Endodermal cell (in vitro differentiated cells): Measurements from ENCODE around the gene RETREG1. TPM values are rescaled to one million over a fixed set of nuclear protein-coding genes. Genes with fewer than 3 reads are reported as not detected.

ENCODE experiments used
- DNase-seq: peaks from one replicate; pipeline ENCODE4 v3.0.0-alpha.2; 2017
- H3K27ac ChIP-seq: 2 replicates; pipeline ENCODE4 v1.5.1; 2013; ENCODE audit warnings: mild to moderate bottlenecking, low read depth, low read length, moderate library complexity
- H3K27me3 ChIP-seq: 2 replicates; pipeline ENCODE4 v1.6.1; 2013; ENCODE audit warnings: mild to moderate bottlenecking, low read length, moderate library complexity; ENCODE audit not compliant: insufficient read depth, control insufficient read depth, poor library complexity, severe bottlenecking
- H3K36me3 ChIP-seq: 2 replicates; pipeline ENCODE4 v1.7.0; 2013; ENCODE audit warnings: mild to moderate bottlenecking, low read length, moderate library complexity; ENCODE audit not compliant: control insufficient read depth, insufficient read depth
- H3K4me1 ChIP-seq: one replicate; pipeline ENCODE4 v1.7.0; 2013; ENCODE audit warnings: low read length; ENCODE audit not compliant: control insufficient read depth, insufficient read depth
- H3K4me3 ChIP-seq: 2 replicates; pipeline ENCODE4 v1.5.1; 2013; ENCODE audit warnings: mild to moderate bottlenecking, low read length, moderate library complexity
- H3K9ac ChIP-seq: 2 replicates; pipeline ENCODE4 v1.6.1; 2013; ENCODE audit warnings: mild to moderate bottlenecking, low read length, moderate library complexity; ENCODE audit not compliant: poor library complexity, severe bottlenecking; ENCODE audit errors: extremely low read depth
- H3K9me3 ChIP-seq: 2 replicates; pipeline ENCODE4 v1.6.1; 2013; ENCODE audit warnings: mild to moderate bottlenecking, low read length, moderate library complexity; ENCODE audit not compliant: control insufficient read depth
- H3K27ac Mint-ChIP-seq: 2 replicates; pipeline ENCODE4 v1.8.0; 2020; ENCODE audit warnings: mixed read lengths
- H3K27me3 Mint-ChIP-seq: 2 replicates; pipeline ENCODE4 v1.8.0; 2021; ENCODE audit warnings: mild to moderate bottlenecking, mixed read lengths; ENCODE audit not compliant: insufficient read depth
- H3K36me3 Mint-ChIP-seq: 2 replicates; pipeline ENCODE4 v1.8.0; 2020; ENCODE audit warnings: low read depth, mixed read lengths
- H3K4me1 Mint-ChIP-seq: 2 replicates; pipeline ENCODE4 v1.8.0; 2020; ENCODE audit warnings: mixed read lengths
- H3K4me3 Mint-ChIP-seq: 2 replicates; pipeline ENCODE4 v1.8.0; 2020; ENCODE audit warnings: mild to moderate bottlenecking, moderate library complexity, mixed read lengths
- H3K9me3 Mint-ChIP-seq: 2 replicates; pipeline ENCODE4 v1.8.0; 2020; ENCODE audit warnings: mild to moderate bottlenecking, mixed read lengths
- CTCF ChIP-seq: fragments of 200-600 bp; sonication (generic); conservative IDR thresholded peaks from 2 replicates; pipeline ENCODE4 v1.5.0; 2021; ENCODE audit warnings: antibody characterized with exemption, mild to moderate bottlenecking
- WGBS, 2 experiments: methylation state at CpG; one replicate each; pipeline versions ENCODE4 v1.1.5 to v1.1.7; 2013; ENCODE audit warnings: missing lambda C conversion rate in 2 of 2, mixed read lengths in 1 of 2; ENCODE audit not compliant: insufficient coverage in 1 of 2, insufficient read length in 1 of 2; 5-methylcytosine and 5-hydroxymethylcytosine counted together
- total RNA-seq, 2 donors: library from RNA; stranded (reverse); fragmentation: NEBNext Ultra II Directional in 1 of 2; extraction: Animal tissue kit (Norgen Biotek cat#: 25700) in 1 of 2; gene quantifications; 2 replicates in 1 of 2; 3 replicates in 1 of 2; pipeline ENCODE4 v1.2.1, GENCODE V29; 2021

RETREG1 gene
- total RNA-seq, 2 donors from 2014 or later = 4.1 to 4.3 TPM

GRCh38 chr5:16628376-16628775, 11.6 kb upstream of the RETREG1 start:
- Mint-ChIP-seq H3K36me3 (no peaks in the 10 kb centered on the region), H3K27ac (no peak overlapping the region), H3K27me3 (peaks cover 5% of the 10 kb centered on the region), H3K4me3 (no peak overlapping the region), H3K4me1 (peaks cover 9% of the 10 kb centered on the region), H3K9me3 (peaks cover 5% of the 10 kb centered on the region)
- peaks cover 4% of the 10 kb centered on the region for H3K27me3 ChIP-seq
- no peak for DNase-seq
- WGBS, 2 experiments = 79 to 94% methylated on average over 2 to 3 of the region's 3 CpGs
- no peaks in the 10 kb centered on the region for H3K4me1 ChIP-seq
- no peaks in the 10 kb centered on the region for H3K36me3 ChIP-seq
- TF ChIP-seq CTCF = no peak
- H3K9me3 ChIP-seq = no peaks in the 10 kb centered on the region
- H3K4me3 ChIP-seq = no peak overlapping the region
- no peak overlapping the region for H3K9ac ChIP-seq
- no peak overlapping the region for H3K27ac ChIP-seq

- Mint-ChIP-seq H3K4me3 (no peak overlapping the region), H3K4me1 (peaks cover 9% of the 10 kb centered on the region), H3K36me3 (no peaks in the 10 kb centered on the region), H3K9me3 (no peaks in the 10 kb centered on the region), H3K27ac (no peak overlapping the region), H3K27me3 (peaks cover 3% of the 10 kb centered on the region)
- Histone ChIP-seq H3K9me3 (no peaks in the 10 kb centered on the region), H3K9ac (no peak overlapping the region), H3K27me3 (peaks cover 4% of the 10 kb centered on the region), H3K4me3 (no peak overlapping the region), H3K27ac (no peak overlapping the region), H3K4me1 (no peaks in the 10 kb centered on the region), H3K36me3 (no peaks in the 10 kb centered on the region)
- no peak for DNase-seq
- WGBS, 2 experiments = 74 to 86% methylated on average over 5 of the region's 5 CpGs
- TF ChIP-seq CTCF = no peak
Observed at GRCh38 chr5:16626696-16627264, 10.0 kb upstream of the RETREG1 start.

GRCh38 chr5:16625096-16625495, 8.3 kb upstream of the RETREG1 start:
- Histone ChIP-seq H3K9ac (no peak overlapping the region), H3K4me3 (no peak overlapping the region), H3K4me1 (no peaks in the 10 kb centered on the region), H3K36me3 (no peaks in the 10 kb centered on the region), H3K9me3 (no peaks in the 10 kb centered on the region), H3K27me3 (peaks cover 4% of the 10 kb centered on the region), H3K27ac (no peak overlapping the region)
- no peak for TF ChIP-seq CTCF
- Mint-ChIP-seq H3K4me3 (no peak overlapping the region), H3K4me1 (peaks cover 14% of the 10 kb centered on the region), H3K27me3 (peaks cover 6% of the 10 kb centered on the region), H3K27ac (no peak overlapping the region), H3K9me3 (no peaks in the 10 kb centered on the region), H3K36me3 (no peaks in the 10 kb centered on the region)
- DNase-seq = no peak
- 64 to 89% methylated on average over 1 to 3 of the region's 3 CpGs for WGBS, 2 experiments
